ENCODE results near the gene VAPA. TPM values are rescaled to one million over a fixed set of nuclear protein-coding genes. Genes with fewer than 3 reads are reported as not detected.

VAPA gene
- polyA plus RNA-seq, 3 donors: 106 to 393 (median 334) TPM

DNA sequence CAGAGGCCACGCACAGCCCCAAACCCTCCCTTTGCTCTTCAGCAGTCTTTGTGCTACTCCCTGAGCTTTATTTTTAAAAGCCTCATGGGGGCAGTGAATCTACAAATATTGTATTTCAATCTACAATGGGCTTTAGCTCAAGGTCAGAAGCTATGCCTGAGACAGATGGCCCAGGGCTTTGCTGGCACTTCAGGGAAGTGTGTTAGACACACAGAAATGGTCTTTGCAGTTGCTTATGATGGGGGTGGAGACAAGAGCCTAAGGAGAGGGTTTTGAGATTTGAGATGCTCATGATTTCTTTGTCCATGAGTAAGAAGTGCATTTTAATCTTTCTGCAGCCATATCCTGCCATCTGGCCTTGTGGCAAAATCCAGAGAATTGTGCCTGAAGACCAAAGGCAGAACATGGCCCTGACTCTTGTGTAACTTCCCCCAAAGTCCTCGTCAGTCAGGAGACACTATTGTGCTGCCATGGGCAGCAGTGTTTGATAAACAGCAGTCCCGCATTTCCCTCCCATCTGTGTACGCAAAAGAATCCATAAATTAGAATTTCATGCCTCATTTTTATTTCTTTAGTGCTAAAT, 92.6 kb downstream of the VAPA start:
- DNase-seq: peak; percentile 62 to 79 (median 77)
- peak overlapping the region; percentile 86 to 96 (median 94) for H3K27ac Mint-ChIP-seq

GRCh38 chr18:10008006-10008647, 94.3 kb downstream of the VAPA start:
- H3K9me3 ChIP-seq (replicated peaks in 1 of 2; ENCODE audit: control insufficient read depth in 1 of 2, insufficient read depth in 1 of 2, low read length in 2 of 2): no peaks in the 10 kb centered on the region
- H3K27ac ChIP-seq (ENCODE audit: low read depth in 1 of 2, low read length in 2 of 2): no peak overlapping the region
- H3K27me3 ChIP-seq (ENCODE audit: control insufficient read depth in 2 of 2, insufficient read depth in 2 of 2, low read length in 2 of 2): no peaks in the 10 kb centered on the region
- no peaks in the 10 kb centered on the region for H4K20me1 ChIP-seq (ENCODE audit: insufficient read depth, low read length)
- no peaks in the 10 kb centered on the region for H3K79me2 ChIP-seq (ENCODE audit: insufficient read depth, low read length)
- H3K36me3 ChIP-seq (replicated peaks in 1 of 2; ENCODE audit: control insufficient read depth in 1 of 2, insufficient read depth in 2 of 2, low read length in 2 of 2): no peaks in the 10 kb centered on the region
- H2AFZ ChIP-seq (ENCODE audit: insufficient read depth, low read depth, low read length, poor library complexity, severe bottlenecking): no peak overlapping the region
- no peak overlapping the region for H3K4me3 ChIP-seq (replicated peaks in 1 of 3; ENCODE audit: low read depth in 2 of 3, low read length in 3 of 3)
- peaks cover 38 to 39% of the 10 kb centered on the region in 2 donors for H3K4me1 ChIP-seq (ENCODE audit: control insufficient read depth in 1 of 2, insufficient read depth in 2 of 2, low read length in 2 of 2)
- H3K36me3 Mint-ChIP-seq: peaks cover 1 to 5% of the 10 kb centered on the region in 2 donors
- DNase-seq: no peak
- TF ChIP-seq, protein P1, sequence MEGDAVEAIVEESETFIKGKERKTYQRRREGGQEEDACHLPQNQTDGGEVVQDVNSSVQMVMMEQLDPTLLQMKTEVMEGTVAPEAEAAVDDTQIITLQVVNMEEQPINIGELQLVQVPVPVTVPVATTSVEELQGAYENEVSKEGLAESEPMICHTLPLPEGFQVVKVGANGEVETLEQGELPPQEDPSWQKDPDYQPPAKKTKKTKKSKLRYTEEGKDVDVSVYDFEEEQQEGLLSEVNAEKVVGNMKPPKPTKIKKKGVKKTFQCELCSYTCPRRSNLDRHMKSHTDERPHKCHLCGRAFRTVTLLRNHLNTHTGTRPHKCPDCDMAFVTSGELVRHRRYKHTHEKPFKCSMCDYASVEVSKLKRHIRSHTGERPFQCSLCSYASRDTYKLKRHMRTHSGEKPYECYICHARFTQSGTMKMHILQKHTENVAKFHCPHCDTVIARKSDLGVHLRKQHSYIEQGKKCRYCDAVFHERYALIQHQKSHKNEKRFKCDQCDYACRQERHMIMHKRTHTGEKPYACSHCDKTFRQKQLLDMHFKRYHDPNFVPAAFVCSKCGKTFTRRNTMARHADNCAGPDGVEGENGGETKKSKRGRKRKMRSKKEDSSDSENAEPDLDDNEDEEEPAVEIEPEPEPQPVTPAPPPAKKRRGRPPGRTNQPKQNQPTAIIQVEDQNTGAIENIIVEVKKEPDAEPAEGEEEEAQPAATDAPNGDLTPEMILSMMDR (IDR thresholded peaks at IDR 0.05): no peak
- no peak overlapping the region for H3K9ac ChIP-seq (ENCODE audit: insufficient read depth, low read length, poor library complexity, severe bottlenecking)
- no peak overlapping the region for H3K4me3 Mint-ChIP-seq
- 98% methylated on average over 3 of the region's 3 CpGs for WGBS (ENCODE audit: insufficient coverage)
- H3K4me1 Mint-ChIP-seq: peaks cover 43% of the 10 kb centered on the region
- no peak overlapping the region for H3K4me2 ChIP-seq (replicated peaks; ENCODE audit: extremely low read depth, low read length, poor library complexity, severe bottlenecking)
- intact Hi-C loops (cut with micrococcal nuclease): loop anchor here in 1 of 2 donors (10.0 kb wide), 1 partner anchor 47 kb away; no protein-coding TSS in a partner anchor
- peak overlapping the region in 3 of 7 donors; percentile 11 to 47 (median 19) for H3K27ac Mint-ChIP-seq
- H3K27me3 Mint-ChIP-seq (ENCODE audit: low read depth in 3 of 3): peaks cover 0 to 2% (median 1%) of the 10 kb centered on the region in 3 donors
- peaks cover 0 to 2% (median 0%) of the 10 kb centered on the region in 7 donors for H3K9me3 Mint-ChIP-seq

More for the DNA sequence above, 92.6 kb downstream of the VAPA start:
- Histone ChIP-seq H3K79me2 (ENCODE audit: insufficient read depth, low read length) (no peaks in the 10 kb centered on the region), H3K4me2 (replicated peaks; ENCODE audit: extremely low read depth, low read length, poor library complexity, severe bottlenecking) (no peak overlapping the region), H3K4me3 (replicated peaks in 1 of 3; ENCODE audit: low read depth in 2 of 3, low read length in 3 of 3) (no peak overlapping the region), H3K36me3 (replicated peaks in 1 of 2; ENCODE audit: control insufficient read depth in 1 of 2, insufficient read depth in 2 of 2, low read length in 2 of 2) (no peaks in the 10 kb centered on the region), H3K4me1 (ENCODE audit: control insufficient read depth in 1 of 2, insufficient read depth in 2 of 2, low read length in 2 of 2) (peaks cover 47 to 57% of the 10 kb centered on the region in 2 donors), H3K27ac (ENCODE audit: low read depth in 1 of 2, low read length in 2 of 2) (peak overlapping the region; percentile 54 to 83), H3K27me3 (ENCODE audit: control insufficient read depth in 2 of 2, insufficient read depth in 2 of 2, low read length in 2 of 2) (no peaks in the 10 kb centered on the region), H3K9ac (ENCODE audit: insufficient read depth, low read length, poor library complexity, severe bottlenecking) (no peak overlapping the region), H3K9me3 (replicated peaks in 1 of 2; ENCODE audit: control insufficient read depth in 1 of 2, insufficient read depth in 1 of 2, low read length in 2 of 2) (no peaks in the 10 kb centered on the region), H2AFZ (ENCODE audit: insufficient read depth, low read depth, low read length, poor library complexity, severe bottlenecking) (no peak overlapping the region), H4K20me1 (ENCODE audit: insufficient read depth, low read length) (no peaks in the 10 kb centered on the region)
- H3K9me3 Mint-ChIP-seq: peaks cover 0 to 4% (median 1%) of the 10 kb centered on the region in 7 donors
- 0% methylated on average over 3 of the region's 4 CpGs for WGBS (ENCODE audit: insufficient coverage)
- peaks cover 1 to 5% of the 10 kb centered on the region in 2 donors for H3K36me3 Mint-ChIP-seq
- no peak overlapping the region for H3K4me3 Mint-ChIP-seq
- peaks cover 56% of the 10 kb centered on the region for H3K4me1 Mint-ChIP-seq
- intact Hi-C loops (cut with micrococcal nuclease): loop anchor here in 1 of 2 donors (10.0 kb wide), 1 partner anchor 48 kb away; no protein-coding TSS in a partner anchor
- H3K27me3 Mint-ChIP-seq (ENCODE audit: low read depth in 3 of 3): peaks cover 0 to 2% (median 1%) of the 10 kb centered on the region in 3 donors
- TF ChIP-seq, protein P1 (IDR thresholded peaks at IDR 0.05): no peak

Small RNA genes lying within 50 kb of the gene (small RNA-seq; reads per million reads assigned to genes)
- 1.9 reads per million for gene RNA5SP450 (ENCODE audit: insufficient read length, low read depth)

Other genes with a start within 250 kb of the VAPA start
- gene RAB31, start 205.7 kb upstream of the VAPA start, polyA plus RNA-seq: 100 to 1,000 TPM; 106 to 367 (median 348) TPM
- under 1 TPM in 2 of 3 donors, not detected in 1; 0.10 to 0.36 TPM for gene TXNDC2, start 28.0 kb upstream of the VAPA start, polyA plus RNA-seq

Data from CD14-positive monocyte (primary cell).